Measurements from ENCODE around the gene WNT8A.
"Not testable (repeated sequence)": the region's sequence is repeated elsewhere in the genome, so short reads cannot be mapped to it uniquely, and the experiment has no call there.

Gene WNT8A

DNA sequence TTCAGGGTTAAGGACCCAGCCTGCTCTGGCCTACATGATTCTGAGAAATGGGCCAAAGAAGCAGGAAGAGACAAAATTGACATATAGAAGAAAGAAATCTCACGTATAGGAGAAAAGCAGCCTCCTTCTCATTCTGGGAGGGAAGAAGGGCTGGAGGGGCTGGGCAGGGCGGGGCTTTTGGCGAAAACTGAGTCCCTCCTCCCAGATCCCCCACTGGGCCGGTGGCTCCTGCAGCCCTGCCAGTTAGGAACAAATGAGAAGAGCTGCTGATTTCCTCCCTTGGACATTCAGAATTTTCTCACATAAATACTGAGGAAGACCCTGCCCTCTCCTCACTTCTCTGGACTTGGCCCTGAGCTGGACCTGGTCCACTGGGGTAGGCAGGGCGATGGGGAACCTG, at the start of gene WNT8A:
Gene WNT8A, plus strand, starts transcription at position 332 of the 400 bp plus-strand sequence. CDS start 95 bp downstream, outside the sequence.
- DNase-seq (ENCODE audit: low read depth) = no peak

DNA sequence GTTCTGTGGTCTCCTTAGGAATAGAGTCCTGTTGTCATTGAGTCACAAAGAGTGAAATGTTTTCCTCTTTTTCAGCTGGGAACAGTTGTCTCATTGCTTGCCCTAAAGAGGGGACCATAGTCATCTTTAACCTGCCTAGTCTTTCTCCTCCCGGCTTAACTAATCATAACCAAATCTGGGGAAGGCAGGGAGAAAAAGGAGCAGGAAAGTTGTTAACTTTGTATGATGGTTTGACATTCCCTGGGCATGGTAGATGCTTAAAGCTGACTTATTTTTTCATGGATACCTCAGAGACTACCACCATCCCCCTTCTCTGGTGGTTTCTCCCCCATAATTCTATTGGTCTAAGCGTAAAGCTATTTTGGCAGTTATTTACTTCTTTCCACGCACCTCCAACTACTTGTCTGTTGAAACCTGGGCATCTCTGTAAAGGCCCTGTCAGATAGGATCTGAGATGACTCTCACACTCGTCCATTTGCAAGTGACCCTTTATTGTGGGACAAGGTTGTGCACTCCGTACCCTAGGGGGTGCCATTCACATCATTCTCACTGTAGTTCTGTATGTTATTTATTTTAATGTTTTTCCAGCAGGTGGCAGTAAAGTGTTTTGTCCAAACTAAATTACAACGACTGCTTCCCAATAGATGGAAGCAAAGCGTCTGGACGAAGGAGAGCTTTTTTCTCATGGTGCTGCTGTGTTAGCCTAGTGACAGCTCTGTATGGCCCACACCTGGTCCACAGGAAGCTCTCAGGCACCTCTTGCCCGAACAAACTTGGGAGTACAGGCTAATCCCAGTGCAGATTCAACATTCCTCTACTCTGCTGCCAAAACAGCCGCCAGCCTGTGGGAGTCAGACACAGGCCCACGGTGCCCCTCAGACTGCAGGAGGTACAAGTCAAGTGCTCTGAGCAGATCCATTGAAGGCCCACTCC, 48.0 kb upstream of the WNT8A start:
- DNase-seq (ENCODE audit: low read depth) = peak; percentile 72

- no peak for DNase-seq (ENCODE audit: low read depth)
Observed at GRCh38 chr5:138037271-138037670, 46.6 kb upstream of the WNT8A start.

GRCh38 chr5:138037907-138038633, 45.8 kb upstream of the WNT8A start:
- DNase-seq (ENCODE audit: low read depth) = no peak

DNA sequence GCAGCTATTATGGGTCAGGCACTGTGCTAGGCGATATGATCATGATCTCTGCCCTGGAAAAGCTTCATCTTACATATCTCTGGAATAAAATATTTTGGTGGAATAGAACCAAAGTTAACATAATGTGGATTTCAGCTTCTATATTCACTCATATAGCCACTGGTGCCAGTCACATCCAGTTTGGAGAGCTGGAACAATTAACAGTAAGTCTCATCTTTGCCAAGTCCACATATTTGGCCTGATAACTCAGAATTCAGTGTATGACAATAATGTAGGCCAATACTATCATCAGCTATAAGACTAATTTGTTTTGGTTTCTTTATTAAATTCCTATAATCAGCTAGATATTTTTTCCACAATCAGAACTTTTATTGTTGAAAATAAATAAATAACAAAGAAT, 45.0 kb upstream of the WNT8A start:
- no peak for DNase-seq (ENCODE audit: low read depth)

GRCh38 chr5:138045283-138045682, 38.5 kb upstream of the WNT8A start:
- not testable (repeated sequence) for DNase-seq (ENCODE audit: low read depth)

GRCh38 chr5:138051441-138052296, 32.2 kb upstream of the WNT8A start:
- DNase-seq (ENCODE audit: low read depth) = no peak

GRCh38 chr5:138052718-138053117, 31.1 kb upstream of the WNT8A start:
- not testable (repeated sequence) for DNase-seq (ENCODE audit: low read depth)

GRCh38 chr5:138053554-138053953, 30.3 kb upstream of the WNT8A start:
- DNase-seq (ENCODE audit: low read depth) = no peak

DNA sequence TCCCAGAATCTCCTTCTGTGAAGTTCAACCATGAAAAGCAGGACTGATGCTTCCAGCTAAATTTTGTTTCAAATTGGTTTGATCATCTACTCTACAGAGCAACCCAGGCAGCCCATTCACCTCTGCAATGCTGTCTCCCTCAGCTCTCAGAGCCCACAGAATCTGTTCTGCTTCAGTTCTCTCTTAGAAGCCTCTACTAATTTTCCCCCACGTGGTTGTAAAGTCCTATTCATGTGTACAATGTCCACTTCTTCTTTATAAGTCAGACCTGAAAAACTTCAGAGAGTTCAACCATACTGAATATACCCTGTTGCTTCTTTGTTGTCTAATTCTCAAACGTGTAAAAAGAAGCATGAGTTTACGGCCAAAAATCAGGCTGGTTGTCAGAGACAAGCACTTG, 29.6 kb upstream of the WNT8A start:
- no peak for DNase-seq (ENCODE audit: low read depth)

GRCh38 chr5:138054847-138055558, 28.8 kb upstream of the WNT8A start:
- no peak for DNase-seq (ENCODE audit: low read depth)

- no peak for DNase-seq (ENCODE audit: low read depth)
Observed at GRCh38 chr5:138064526-138064925, 19.3 kb upstream of the WNT8A start.

- DNase-seq (ENCODE audit: low read depth) = no peak
Observed at GRCh38 chr5:138065102-138065501, 18.7 kb upstream of the WNT8A start.

DNA sequence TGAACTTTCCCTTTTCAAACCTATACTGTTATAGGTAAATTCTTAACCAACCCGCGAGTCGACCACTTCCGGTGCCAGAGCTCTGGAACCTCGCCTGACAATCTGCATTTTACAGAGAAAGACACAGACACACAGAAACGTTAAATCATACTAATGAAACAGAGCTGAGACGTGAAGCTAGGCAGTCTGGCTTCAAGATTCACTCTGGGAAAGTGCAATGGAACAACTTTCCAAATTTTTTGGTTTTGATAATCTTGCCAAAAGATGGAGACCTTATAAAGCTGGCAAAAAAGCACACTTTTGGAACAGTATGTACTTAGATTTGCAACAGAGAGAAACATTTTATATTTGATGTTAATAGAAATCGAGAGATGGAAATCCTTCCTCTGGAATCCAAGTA, 15.9 kb upstream of the WNT8A start:
- DNase-seq (ENCODE audit: low read depth) = no peak

DNA sequence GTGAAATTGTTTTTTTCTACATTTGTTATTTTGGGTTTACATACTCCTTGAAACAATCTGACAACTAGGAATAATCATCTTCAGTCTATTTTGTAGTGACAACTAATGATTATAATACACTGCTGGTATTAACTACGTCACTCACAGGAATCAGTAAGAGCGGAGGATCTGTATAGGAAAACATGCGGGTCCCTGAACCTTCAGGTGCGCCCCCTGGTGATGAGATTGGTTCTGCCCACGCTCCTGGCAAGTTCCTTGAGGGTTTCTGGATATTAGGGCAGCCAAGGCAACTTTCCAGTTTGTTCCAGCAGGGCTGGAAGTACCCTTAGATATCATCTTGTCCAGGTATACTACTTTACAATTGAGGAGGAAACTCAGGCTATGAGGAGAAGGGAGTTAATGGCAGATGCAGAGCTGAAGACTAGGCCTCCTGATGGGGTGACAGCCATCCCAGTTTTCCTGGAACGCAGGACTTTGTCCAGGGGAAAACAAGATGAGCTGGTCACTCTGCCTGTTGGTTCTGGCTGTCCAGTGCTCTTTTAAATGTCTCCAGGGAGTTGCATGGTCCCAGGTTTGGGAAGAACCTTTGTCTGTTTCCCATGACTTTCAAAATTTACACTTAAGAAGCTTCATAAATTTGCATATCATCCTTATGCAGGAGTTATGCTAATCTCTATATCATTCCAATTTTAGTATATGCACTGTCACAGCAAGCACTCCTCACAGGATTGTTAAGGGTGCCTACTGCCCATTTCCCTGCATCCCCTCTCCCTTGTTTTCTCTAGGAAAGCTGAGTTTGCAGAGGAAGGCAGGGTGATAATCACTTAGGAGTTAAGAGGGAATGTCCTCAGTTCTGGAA, 14.9 kb upstream of the WNT8A start:
- DNase-seq (ENCODE audit: low read depth) = peak; percentile 25

- DNase-seq (ENCODE audit: low read depth) = not testable (repeated sequence)
Observed at GRCh38 chr5:138070026-138070425, 13.8 kb upstream of the WNT8A start.

- no peak for DNase-seq (ENCODE audit: low read depth)
Observed at GRCh38 chr5:138077064-138077696, 6.7 kb upstream of the WNT8A start.

- no peak for DNase-seq (ENCODE audit: low read depth)
Observed at GRCh38 chr5:138078006-138078643, 5.7 kb upstream of the WNT8A start.

GRCh38 chr5:138082033-138082432, 1.8 kb upstream of the WNT8A start:
- DNase-seq (ENCODE audit: low read depth) = no peak

DNA sequence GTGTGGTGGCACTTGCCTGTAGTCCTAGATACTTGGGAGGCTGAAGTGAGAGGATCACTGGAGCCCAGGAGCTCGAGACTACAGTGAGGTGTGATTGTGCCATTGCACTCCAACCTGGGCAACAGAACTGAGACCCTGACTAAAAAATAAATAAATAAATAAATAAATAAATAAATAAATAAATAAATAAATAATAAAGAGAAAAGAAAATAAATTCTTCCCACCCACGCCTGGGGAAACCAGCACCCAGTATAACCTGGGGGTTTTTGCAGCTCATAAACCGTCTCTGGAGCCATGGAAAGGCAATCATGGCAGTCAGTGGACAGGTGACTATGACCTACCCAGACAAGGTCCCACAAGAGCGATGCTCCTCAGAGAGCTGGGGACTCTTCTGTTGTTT, 7.9 kb downstream of the WNT8A start:
- DNase-seq (ENCODE audit: low read depth) = no peak
